Stimulated activated CD4-positive, alpha-beta T cell treated with anti-CD3 and anti-CD28 coated beads, TNF-alpha, amount 100 ng/mL, for 4 hours (primary cell): ENCODE measurements around the gene PIP4K2A.

Experiments used
- DNase-seq, 3 experiments: peaks; one replicate each; pipeline ENCODE4 v3.0.0-alpha.2; 2020; ENCODE audit warnings: low read depth in 3 of 3

Gene PIP4K2A

GRCh38 chr10:22599048-22599561 lies 115.3 kb downstream of the PIP4K2A start:
- no peak for DNase-seq

DNA sequence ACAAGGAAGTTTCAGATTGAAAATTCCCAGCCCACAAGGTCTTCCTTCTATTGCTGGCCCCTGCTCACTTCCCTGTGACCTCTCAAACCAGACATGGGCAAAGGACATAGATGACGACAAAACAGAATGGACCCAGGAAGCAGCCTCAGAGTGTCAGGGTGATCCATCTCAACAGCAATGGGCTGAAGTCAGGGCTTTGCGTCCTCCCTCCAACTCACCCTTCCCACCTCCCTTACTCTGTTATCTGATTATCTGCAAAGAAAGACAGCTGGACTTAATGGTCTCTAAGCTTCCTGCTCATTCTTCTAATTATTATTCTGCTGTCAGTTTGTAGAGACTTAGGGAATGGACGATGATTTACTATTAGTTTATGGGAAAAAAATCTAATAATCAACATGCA lies 115.9 kb downstream of the PIP4K2A start:
- no peak for DNase-seq

- DNase-seq: no peak
These were observed 117.2 kb downstream of the PIP4K2A start for GRCh38 chr10:22597138-22597537.

- DNase-seq: no peak
These were observed 120.7 kb downstream of the PIP4K2A start for GRCh38 chr10:22593636-22594198.

- no peak for DNase-seq
These were observed 121.4 kb downstream of the PIP4K2A start for GRCh38 chr10:22593026-22593425.

GRCh38 chr10:22589851-22590514 lies 124.4 kb downstream of the PIP4K2A start:
- DNase-seq: no peak

GRCh38 chr10:22588462-22588861 lies 125.9 kb downstream of the PIP4K2A start:
- no peak for DNase-seq

GRCh38 chr10:22583683-22584082 lies 130.7 kb downstream of the PIP4K2A start:
- DNase-seq: no peak

GRCh38 chr10:22581461-22581860 lies 132.9 kb downstream of the PIP4K2A start:
- DNase-seq: no peak

DNA sequence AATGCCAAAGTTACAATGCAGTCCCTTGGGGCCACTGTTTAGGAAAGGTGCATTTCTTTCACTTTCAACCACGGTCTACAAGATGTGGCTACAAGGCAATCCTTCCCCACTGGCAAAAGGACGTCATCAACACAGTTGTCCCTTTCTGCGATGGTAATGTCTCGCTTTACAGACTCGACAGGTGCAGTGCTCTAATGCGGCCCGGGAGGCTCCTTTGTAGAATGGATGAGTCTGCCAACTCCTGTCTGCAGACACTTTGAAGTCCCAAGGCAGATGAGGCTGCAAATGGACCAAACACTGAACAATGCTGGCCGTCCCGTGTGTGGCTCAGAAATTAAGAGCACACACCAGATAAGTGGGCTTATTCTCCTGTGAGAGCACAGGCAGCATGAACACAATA lies 133.7 kb downstream of the PIP4K2A start:
- DNase-seq: no peak

GRCh38 chr10:22579826-22580225 lies 134.6 kb downstream of the PIP4K2A start:
- DNase-seq: no peak

GRCh38 chr10:22573820-22574569 lies 140.4 kb downstream of the PIP4K2A start:
- no peak for DNase-seq

GRCh38 chr10:22570733-22571430 lies 143.5 kb downstream of the PIP4K2A start:
- DNase-seq: no peak

DNA sequence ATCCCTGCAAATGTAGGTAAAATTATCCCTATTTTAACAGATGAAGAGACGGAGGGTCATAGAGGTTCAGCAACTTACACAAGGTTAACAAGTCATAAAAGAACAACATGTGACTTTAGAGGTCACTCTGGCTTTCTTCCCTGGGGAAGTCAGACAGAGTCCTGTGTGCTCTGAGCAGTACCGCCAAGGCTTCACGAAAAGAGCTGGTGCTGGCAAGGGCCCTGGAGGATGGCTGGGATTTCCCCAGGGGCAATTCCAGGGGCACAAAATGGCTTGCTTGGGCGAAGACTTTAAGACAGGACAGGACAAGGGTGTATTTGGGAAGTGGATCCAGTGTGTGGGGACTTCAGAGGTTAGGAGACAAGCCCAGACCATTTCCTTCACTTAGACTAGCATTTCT lies 144.1 kb downstream of the PIP4K2A start:
- no peak for DNase-seq

DNA sequence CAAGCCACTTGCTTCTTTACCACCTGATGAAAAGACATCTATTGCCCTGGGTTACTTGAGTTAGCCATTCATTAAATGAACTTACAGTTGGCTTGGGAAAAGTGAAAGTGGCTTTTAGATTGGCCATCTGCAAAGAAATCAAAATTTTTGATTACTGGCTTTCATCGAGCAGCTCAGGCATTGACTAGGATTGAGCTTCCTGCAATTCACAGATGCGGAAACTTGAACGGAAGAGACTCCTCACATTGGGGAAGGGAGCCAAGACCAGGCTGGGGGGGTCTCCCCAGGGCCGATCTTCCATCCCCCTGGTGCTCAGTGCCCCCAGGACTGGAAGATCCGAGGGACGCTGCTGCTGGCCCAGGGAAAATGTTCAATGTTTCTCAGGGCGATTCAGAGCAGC lies 145.4 kb downstream of the PIP4K2A start:
- DNase-seq: no peak

GRCh38 chr10:22564060-22564459 lies 150.3 kb downstream of the PIP4K2A start:
- no peak for DNase-seq

- no peak for DNase-seq
These were observed 152.5 kb downstream of the PIP4K2A start for GRCh38 chr10:22561909-22562308.

GRCh38 chr10:22560913-22561239 lies 153.5 kb downstream of the PIP4K2A start:
- no peak for DNase-seq

DNA sequence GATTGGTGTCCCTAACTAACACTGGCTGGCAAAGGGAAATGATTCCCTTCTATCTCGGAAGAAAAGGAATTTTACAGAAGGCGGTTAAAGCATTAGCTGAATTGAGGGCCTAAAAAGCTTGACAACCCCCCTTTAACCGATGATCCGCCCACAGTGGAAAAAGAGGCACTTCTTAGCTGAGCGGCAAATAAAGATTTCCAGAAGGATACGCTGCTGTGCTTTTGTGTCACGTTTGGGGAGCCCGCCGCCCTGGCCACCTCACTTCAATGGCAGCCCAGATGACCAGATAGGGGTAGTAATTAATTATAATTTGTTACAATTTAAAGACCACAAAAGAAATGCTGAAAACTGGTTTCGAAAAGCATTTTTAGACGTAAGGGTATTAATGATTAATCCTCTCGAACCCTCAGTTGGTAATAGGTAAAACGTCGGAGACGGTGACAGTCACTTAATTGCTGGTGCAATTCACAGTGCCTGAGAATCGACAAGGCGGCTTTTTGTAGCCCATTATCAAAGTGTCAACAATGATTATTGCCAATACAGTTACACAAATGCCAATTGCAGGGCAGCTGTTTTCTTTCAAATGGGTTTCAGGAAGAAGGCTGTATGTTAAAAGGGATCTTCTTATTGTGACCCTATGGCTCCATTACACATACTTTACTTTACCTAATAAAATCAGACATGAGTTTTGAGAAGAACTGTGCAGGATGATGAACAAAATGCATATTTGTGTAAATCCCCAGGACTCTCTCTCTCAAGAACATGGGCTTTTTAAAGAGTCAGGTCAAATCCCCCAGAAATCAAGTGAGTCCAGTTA lies 154.1 kb downstream of the PIP4K2A start:
- no peak for DNase-seq

DNA sequence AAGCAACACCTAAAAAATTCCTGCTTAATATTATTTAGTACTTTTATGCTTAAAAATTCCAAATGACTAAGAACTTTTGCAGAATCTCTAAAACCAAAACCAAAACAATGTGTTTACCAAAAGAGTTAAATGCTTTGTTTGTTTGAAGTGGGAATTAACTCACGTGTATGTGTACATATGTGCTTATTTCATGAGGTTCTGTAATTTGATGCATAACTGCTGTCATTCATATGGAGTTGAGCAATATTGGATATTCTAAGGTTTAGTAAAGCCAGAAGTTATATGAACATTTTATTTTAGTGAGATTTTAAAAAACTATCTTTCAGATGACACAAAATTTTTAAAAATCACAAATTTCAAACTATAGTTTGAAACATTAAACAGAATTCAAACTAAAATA lies 157.1 kb downstream of the PIP4K2A start:
- no peak for DNase-seq

DNA sequence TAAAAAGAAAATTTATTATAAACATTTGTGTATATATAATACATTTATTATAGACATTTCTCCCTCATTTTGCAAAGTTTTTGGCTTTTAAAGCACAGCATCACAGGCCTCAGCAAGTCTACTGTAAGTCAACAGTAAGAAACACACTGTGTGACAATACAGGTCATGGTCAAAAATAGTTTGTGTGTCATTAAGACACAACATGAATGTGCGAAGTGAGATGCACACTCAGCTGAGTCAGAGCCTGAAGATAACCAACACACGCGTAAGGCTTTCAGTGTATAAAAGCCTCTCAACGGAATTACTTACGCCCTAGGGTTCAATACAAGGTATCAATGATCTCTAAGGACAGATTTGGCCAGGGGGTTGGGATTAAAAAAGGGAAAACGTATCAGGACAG lies 157.6 kb downstream of the PIP4K2A start:
- DNase-seq: no peak
